GM12875 (cell line): ENCODE measurements around the gene TSPEAR.

Source experiments
- H3K4me3 ChIP-seq: one replicate; pipeline ENCODE4 v1.5.1; 2011; ENCODE audit warnings: low read depth, low read length, control low read depth
- TF ChIP-seq, protein P1 (sequence below): IDR thresholded peaks from 2 replicates; pipeline ENCODE4 v1.5.1; 2011; ENCODE audit warnings: low read depth, mild to moderate bottlenecking, control low read depth, inconsistent platforms, low read length, moderate library complexity, borderline replicate concordance; ENCODE audit not compliant: insufficient read depth

The TSPEAR gene

DNA sequence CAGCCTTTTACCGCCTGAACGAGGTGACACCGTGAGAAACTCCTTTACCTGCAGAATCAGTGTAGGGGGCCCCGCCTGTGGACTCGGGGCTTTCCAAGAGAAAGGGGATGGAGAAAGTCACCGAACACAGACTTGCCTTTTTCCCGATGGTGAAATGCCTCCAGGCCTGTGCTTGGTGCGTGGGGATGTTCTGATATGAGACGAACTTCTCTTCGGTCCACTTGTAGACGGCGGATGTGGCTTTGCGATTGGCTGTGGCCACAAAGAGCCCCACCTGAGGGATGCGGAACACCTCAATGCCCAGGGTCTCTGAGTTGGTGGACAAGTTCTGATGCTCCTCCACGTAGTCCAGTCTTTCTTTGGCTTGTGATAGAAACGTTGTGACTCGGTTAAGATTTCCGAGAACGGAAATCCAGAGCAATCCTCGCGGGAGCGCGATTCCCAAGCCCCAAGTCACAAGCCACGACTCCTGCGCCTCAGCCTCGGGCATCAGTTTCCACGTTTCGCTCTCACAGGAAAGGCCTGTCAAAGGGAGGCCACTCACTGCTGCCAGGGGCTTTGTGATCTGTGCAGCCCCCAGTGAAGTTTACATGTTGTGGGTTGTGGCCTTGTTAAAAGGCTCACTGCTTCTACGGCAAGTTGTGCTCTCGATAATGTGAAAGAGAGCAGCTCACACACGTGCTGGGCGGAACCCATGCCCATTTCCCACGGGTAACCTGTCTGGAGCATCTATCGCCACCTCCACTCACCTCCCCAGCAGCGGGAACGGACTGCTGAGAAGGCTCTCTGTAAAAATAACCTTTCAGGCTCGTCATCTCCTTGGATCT is 184.0 kb downstream of the TSPEAR start:
- TF ChIP-seq, protein P1, sequence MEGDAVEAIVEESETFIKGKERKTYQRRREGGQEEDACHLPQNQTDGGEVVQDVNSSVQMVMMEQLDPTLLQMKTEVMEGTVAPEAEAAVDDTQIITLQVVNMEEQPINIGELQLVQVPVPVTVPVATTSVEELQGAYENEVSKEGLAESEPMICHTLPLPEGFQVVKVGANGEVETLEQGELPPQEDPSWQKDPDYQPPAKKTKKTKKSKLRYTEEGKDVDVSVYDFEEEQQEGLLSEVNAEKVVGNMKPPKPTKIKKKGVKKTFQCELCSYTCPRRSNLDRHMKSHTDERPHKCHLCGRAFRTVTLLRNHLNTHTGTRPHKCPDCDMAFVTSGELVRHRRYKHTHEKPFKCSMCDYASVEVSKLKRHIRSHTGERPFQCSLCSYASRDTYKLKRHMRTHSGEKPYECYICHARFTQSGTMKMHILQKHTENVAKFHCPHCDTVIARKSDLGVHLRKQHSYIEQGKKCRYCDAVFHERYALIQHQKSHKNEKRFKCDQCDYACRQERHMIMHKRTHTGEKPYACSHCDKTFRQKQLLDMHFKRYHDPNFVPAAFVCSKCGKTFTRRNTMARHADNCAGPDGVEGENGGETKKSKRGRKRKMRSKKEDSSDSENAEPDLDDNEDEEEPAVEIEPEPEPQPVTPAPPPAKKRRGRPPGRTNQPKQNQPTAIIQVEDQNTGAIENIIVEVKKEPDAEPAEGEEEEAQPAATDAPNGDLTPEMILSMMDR = no peak
- H3K4me3 ChIP-seq = no peak overlapping the region

DNA sequence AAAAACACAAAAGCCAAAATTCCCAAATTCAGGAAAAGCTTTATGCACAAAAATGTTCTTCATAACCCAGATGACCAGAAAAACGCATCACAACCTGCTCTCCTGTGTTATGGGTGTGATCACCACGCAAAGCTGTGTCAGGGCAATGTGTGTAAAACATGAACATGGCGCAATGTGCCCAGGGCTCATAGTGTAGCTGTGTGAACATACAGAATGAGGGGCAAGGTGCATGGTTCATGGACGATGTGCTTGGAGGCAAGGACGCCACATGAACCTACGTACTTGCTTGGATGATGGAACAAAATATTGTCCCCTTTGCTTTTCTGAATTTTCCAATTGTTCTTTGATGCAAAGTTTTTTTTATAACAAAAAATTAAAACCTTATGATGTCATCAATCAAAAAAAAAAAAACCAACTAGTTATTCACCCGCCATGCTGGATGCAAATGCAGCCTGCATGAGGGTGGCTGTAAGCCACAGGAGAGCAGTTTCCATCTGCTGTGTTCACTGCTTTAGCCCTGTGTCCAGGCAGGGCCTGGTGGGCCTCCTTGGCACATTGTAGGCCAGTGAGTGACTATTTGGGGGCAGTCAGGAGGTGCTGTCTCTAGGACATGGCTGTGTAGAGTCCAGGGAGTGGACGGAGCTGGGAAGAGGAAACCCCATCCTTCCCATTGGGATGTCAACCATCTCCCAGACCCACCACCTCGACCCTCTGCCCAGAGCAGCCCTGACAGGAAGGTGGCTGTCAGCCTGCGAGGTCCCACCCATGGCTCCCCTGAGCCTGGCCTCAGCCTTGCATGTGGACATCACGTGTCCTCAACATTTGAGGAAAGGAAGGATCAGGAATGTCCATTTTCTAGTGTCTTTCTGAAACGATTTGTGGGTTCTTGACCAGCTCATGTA is 185.0 kb downstream of the TSPEAR start:
- H3K4me3 ChIP-seq = no peak overlapping the region
- TF ChIP-seq, protein P1 = no peak

DNA sequence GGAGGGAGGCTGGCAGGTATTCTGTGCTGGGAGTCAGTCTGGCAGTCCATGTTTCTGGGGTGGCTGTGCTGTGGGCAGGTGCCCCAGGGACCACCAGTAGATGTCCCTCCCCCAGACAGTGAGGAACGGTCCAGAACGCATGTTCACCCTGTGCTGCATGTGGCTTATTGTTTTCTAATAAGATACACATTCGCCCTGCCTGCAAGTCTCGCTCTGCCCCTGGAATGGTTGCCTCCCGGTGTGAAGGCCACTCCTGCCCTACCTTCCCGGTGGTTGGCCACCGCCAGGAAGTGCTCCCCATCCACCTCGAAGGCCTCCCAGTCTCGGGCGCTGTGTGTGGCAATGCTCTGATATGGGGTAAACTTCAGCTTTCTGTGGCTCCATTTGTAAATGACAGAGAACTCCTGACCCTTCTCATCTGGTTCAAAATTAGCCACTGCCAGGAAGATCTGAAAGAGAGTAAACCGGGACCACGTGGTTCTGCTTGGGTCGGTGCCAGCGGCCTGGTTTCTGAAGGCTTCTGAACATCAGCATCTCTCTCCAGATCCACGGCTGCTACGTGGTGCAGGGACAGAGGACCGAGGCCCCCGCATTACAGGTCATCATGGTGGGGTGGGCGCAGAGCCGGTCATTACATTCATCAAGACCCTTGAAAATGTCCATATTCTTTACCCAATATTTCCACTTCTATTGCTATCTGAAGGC is 185.8 kb downstream of the TSPEAR start:
- no peak overlapping the region for H3K4me3 ChIP-seq
- TF ChIP-seq, protein P1 = no peak

DNA sequence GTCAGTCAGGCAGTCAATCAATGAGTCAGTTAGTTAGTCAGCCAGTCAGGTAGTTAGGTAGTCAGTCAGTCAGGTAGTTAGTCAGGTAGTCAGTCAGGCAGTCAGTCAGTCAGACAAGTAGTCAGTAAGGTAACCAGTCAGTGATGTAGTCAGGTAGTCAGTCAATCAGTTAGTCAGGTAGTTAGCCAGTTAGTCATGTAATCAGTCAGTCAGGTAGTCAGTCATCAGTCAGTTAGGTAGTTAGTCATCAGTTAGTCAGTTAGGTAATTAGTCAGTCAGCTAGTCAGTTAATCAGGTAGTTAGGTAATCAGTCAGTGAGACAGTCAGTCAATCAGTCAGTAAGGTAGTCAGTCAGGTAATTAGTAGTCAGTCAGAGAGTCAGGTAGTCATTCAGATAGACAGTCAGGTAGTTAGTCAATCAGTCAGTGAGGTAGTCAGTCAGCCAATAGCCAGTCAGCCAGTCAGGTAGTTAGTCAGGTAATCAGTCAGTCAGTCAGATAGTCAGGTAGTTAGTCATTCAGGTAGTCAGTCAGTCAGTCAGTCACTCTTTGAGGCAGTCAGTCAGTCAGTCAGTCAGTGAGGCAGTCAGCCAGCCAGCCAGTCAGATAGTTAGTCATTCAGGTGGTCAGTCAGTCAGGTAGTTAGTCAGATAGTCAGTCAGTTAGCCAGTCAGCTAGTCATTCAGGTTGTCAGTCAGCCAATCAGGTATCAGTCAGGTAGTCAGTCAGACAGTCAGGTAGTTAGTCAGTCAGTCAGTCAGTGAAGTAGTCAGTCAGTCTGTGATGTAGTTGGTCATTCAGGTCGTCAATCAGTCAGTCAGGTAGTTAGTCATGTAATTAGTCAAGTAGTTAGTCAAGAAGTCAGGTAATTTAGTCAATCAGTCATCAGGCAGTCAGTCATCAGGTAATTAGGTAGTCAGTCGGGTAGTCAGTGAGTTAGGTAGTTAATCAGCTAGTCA is 186.7 kb downstream of the TSPEAR start:
- H3K4me3 ChIP-seq = no peak overlapping the region
- TF ChIP-seq, protein P1 = no peak

DNA sequence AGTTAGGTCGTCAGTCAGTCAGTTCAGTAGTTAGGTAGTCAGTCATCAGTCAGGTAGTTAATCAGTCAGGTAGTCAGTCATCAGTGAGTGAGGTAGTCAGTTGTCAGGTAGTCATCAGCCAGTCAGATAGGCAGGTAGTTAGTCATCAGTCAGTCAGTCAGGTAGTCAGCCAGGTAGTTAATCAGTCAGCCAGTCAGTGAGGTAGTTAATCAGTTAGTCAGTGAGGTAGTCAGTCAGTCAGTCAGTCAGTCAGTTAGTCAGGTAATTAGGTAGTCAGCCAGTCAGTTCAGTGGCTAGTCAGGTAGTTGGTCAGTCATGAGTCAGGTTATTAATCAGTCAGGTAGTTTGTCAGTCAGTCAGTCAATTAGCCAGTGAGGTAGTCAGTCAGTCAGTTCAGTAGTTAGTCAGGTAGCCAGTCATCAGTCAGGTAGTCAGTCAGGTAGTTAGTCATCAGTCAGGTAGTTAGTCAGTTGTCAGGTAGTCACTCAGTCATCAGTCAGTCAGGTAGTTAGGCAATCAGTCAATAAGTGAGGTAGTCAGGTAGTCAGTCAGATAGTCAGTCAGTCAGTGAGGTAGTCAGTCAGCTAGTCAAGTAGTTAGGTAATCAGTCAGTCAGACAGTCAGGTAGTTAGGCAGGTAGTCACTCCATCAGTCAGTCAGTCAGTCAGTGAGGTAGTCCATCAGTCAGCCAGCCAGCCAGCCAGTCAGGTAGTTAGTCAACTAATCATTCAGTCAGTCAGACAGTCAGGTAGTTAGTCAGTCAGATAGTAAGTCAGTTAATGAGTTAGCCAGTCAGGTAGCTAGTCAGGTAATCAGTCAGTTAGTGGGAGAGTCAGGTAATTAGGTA is 187.6 kb downstream of the TSPEAR start:
- TF ChIP-seq, protein P1 = no peak
- no peak overlapping the region for H3K4me3 ChIP-seq
